Subcutaneous adipose tissue (tissue), 4 donors: ENCODE data around the gene HPS6. TPM values are rescaled to one million over a fixed set of nuclear protein-coding genes. Genes with fewer than 3 reads are reported as not detected.

Experiments
- CTCF ChIP-seq: fragments of 450-650 bp; IDR thresholded peaks from one replicate; pipeline ENCODE4 v1.5.1; 2016; ENCODE audit warnings: low read depth, mild to moderate bottlenecking, control low read depth, antibody characterized with exemption, moderate library complexity
- small RNA-seq: library from RNA; depleted of rRNA; stranded (forward); fragments of <200 nt; gene quantifications from one replicate; pipeline ENCODE3, GENCODE V24; 2016
- total RNA-seq, 4 donors: library from RNA; depleted of rRNA; stranded (reverse); fragments of >200 nt; gene quantifications; one replicate each; pipeline ENCODE4 v1.1.0, GENCODE V29; 2016

The HPS6 gene
- total RNA-seq, 4 donors from 2014 or later, result 7.2 to 27.9 (median 16.7) TPM

DNA sequence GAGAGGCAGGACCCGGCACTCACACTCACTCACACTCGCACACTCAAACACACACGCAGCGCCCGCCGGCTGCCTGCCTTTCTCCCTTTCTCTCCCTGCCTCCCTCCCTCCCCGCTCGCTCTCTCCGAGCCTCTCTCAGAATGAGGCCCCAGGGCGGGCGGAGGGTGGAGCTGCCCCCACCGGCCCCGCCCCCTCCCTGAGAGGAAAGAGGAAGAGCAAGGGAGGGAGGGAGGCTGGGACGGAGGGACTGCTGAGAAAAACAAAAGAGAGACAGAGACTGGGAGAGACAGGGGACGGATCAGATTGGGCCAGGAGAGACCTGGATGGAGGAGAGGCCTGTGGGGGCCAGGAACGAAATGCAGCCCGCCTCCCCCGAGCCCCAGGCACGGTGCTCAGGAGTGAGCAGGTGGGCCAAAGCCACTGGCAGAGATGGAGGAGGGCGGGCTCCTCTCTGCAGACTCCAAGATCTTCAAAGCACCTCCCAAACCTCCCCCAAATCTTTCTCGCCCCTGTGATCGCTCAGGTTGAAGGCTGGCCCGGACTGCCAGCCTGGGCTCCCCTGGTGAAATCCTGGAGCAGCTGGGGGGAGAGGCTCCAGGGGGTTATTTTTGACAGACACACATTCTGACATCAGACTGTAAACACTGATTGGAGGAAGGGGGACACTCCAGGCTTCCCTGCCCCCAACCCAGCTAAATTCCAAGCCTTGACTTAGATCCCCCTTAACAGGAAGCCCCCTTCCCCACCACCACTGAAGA lies 49.9 kb downstream of the HPS6 start:
- no peak for TF ChIP-seq CTCF

GRCh38 chr10:102115775-102116174 lies 50.6 kb downstream of the HPS6 start:
- TF ChIP-seq CTCF, result no peak

DNA sequence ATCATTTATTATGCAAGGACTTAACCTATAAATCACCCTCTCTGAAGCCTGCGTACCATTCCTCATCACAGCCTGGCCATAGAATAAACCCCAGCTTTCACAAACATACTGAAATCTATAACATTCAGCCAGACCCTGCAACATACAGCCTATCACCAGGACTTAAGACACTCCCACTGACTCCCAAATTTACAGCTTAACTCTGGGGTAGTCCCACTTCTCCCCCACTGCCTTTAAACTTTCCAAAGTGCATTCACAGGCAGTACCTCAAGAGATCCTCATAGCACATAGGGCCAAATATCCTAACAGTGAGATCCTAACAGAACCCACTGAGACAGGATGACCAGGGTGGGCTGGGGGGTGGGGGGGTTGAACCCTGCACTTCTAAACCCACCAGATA lies 51.5 kb downstream of the HPS6 start:
- TF ChIP-seq CTCF, result no peak

Small RNA genes lying within 50 kb of the gene (small RNA-seq; reads per million reads assigned to genes)
- gene AL500527.1 (not detected), gene AL500527.2 (not detected)

Other genes with a start within 250 kb of the HPS6 start
- gene OGA, start 246.9 kb upstream of the HPS6 start, total RNA-seq, result 100 to 1,000 TPM; 160 to 233 (median 190) TPM
- gene KCNIP2, start 221.5 kb upstream of the HPS6 start, total RNA-seq, result 100 to 1,000 TPM in 2 of 4 donors, 10 to 100 TPM in 2; 40.6 to 472 (median 78.2) TPM
- 10 to 100 TPM; 11.9 to 18.4 (median 17.9) TPM for gene ARMH3, start 9.2 kb upstream of the HPS6 start, total RNA-seq
- gene LDB1, start 55.0 kb downstream of the HPS6 start, total RNA-seq, result 10 to 100 TPM; 15.8 to 42.0 (median 29.2) TPM
- gene PPRC1, start 67.7 kb downstream of the HPS6 start, total RNA-seq, result 10 to 100 TPM in 3 of 4 donors, 1 to 10 TPM in 1; 9.2 to 23.6 (median 10.3) TPM
- 10 to 100 TPM; 19.2 to 30.7 (median 22.0) TPM for gene NOLC1, start 87.0 kb downstream of the HPS6 start, total RNA-seq
- 1 to 10 TPM; 1.3 to 3.6 (median 3.2) TPM for gene ELOVL3, start 160.9 kb downstream of the HPS6 start, total RNA-seq
- not detected for gene PITX3, start 176.2 kb downstream of the HPS6 start, total RNA-seq
- 10 to 100 TPM; 21.6 to 34.3 (median 24.0) TPM for gene GBF1, start 180.2 kb downstream of the HPS6 start, total RNA-seq